IMR-90 (cell line): ENCODE data around the gene HES1.

ENCODE experiments used
- CTCF ChIP-seq: conservative IDR thresholded peaks from 2 replicates; pipeline ENCODE4 v1.5.1; 2012; ENCODE audit warnings: mild to moderate bottlenecking, low read depth, low read length, improper control_type of control experiment
- FOS ChIP-seq: fragments of 150-350 bp; IDR thresholded peaks from 2 replicates; pipeline ENCODE4 v1.6.1; 2016; ENCODE audit warnings: low read depth, low read length
- MXI1 ChIP-seq: IDR thresholded peaks from 2 replicates; pipeline ENCODE4 v1.6.1; 2012; ENCODE audit warnings: low read depth, mild to moderate bottlenecking, low read length, moderate library complexity, borderline replicate concordance
- POLR2A ChIP-seq: IDR thresholded peaks from 2 replicates; pipeline ENCODE4 v1.6.1; 2012; ENCODE audit warnings: mild to moderate bottlenecking, low read depth, low read length

- TF ChIP-seq POLR2A (no peak), MXI1 (no peak), CTCF (no peak), FOS (no peak)
Observed at GRCh38 chr3:194099215-194099614, 36.7 kb upstream of the HES1 start.
